Vagina (tissue), 2 donors: ENCODE results near the gene DNM2. TPM values are rescaled to one million over a fixed set of nuclear protein-coding genes. Genes with fewer than 3 reads are reported as not detected.

Experiments used
- DNase-seq, 2 donors: peaks; one replicate each; pipeline ENCODE4 v3.0.0-alpha.2; 2017; ENCODE audit errors: extremely low spot score in 2 of 2
- H3K27ac ChIP-seq: fragments of 200-600 bp; sonication (generic); one replicate; pipeline ENCODE4 v1.5.1; 2019
- H3K27me3 ChIP-seq: fragments of 200-600 bp; sonication (generic); one replicate; pipeline ENCODE4 v1.5.1; 2019
- H3K36me3 ChIP-seq, 2 donors: fragments of 200-600 bp; sonication (generic); one replicate each; pipeline ENCODE4 v1.5.1; 2017 to 2019
- H3K4me1 ChIP-seq: fragments of 200-600 bp; sonication (generic); one replicate; pipeline ENCODE4 v1.5.1; 2019
- H3K4me3 ChIP-seq, 2 donors: fragments of 200-600 bp; sonication (generic); 1 replicate in 1 of 2; 2 replicates in 1 of 2; pipeline ENCODE4 v1.5.1; 2016 to 2019
- H3K9me3 ChIP-seq: fragments of 200-600 bp; sonication (generic); one replicate; pipeline ENCODE4 v1.5.1; 2019
- CTCF ChIP-seq, 3 experiments: fragments of 450-650 bp in 2 of 3; fragments of 200-600 bp in 1 of 3; sonication (generic) in 1 of 3; IDR thresholded peaks; one replicate each; pipeline ENCODE4 v1.5.1; 2017 to 2019; ENCODE audit warnings: antibody characterized with exemption in 3 of 3, mild to moderate bottlenecking in 2 of 3, moderate library complexity in 2 of 3
- POLR2A ChIP-seq, 2 donors: fragments of 450-650 bp; IDR thresholded peaks; one replicate each; pipeline ENCODE4 v1.6.1; 2017; ENCODE audit warnings: antibody characterized with exemption in 2 of 2, mild to moderate bottlenecking in 2 of 2, moderate library complexity in 2 of 2
- POLR2AphosphoS5 ChIP-seq, 2 donors: sonication (generic); formaldehyde crosslinking; IDR thresholded peaks; one replicate each; pipeline ENCODE4 v1.9.0; 2017; ENCODE audit warnings: antibody characterized with exemption in 2 of 2, mild to moderate bottlenecking in 2 of 2, low read depth in 1 of 2; ENCODE audit not compliant: insufficient read depth in 1 of 2
- intact Hi-C: fragments of 100-400 bp; cut with DNase I; formaldehyde crosslinking; loops from one replicate; pipeline ENCODE4 v1.15.1; 2023
- total RNA-seq: library from RNA; depleted of rRNA; stranded (reverse); fragments of >200 nt; gene quantifications from one replicate; pipeline ENCODE4 v1.2.3, GENCODE V29; 2016

DNM2 gene
- total RNA-seq, 1 donor from 2014 or later, result 128 TPM

- Histone ChIP-seq H3K4me3 (no peak overlapping the region), H3K27me3 (no peaks in the 10 kb centered on the region), H3K36me3 (peaks cover 0 to 12% of the 10 kb centered on the region in 2 donors), H3K27ac (no peak overlapping the region), H3K9me3 (no peaks in the 10 kb centered on the region), H3K4me1 (peaks cover 59% of the 10 kb centered on the region)
- intact Hi-C loops, result no loop called here
- no peak for DNase-seq
- TF ChIP-seq POLR2AphosphoS5 (IDR thresholded peaks at IDR 0.05; ENCODE audit: insufficient read depth in 1 of 2, low read depth in 1 of 2) (no peak), CTCF (IDR thresholded peaks at IDR 0.05) (no peak), POLR2A (IDR thresholded peaks at IDR 0.05) (no peak)
Observed at GRCh38 chr19:10758978-10759377, 41.1 kb downstream of the DNM2 start.

DNA sequence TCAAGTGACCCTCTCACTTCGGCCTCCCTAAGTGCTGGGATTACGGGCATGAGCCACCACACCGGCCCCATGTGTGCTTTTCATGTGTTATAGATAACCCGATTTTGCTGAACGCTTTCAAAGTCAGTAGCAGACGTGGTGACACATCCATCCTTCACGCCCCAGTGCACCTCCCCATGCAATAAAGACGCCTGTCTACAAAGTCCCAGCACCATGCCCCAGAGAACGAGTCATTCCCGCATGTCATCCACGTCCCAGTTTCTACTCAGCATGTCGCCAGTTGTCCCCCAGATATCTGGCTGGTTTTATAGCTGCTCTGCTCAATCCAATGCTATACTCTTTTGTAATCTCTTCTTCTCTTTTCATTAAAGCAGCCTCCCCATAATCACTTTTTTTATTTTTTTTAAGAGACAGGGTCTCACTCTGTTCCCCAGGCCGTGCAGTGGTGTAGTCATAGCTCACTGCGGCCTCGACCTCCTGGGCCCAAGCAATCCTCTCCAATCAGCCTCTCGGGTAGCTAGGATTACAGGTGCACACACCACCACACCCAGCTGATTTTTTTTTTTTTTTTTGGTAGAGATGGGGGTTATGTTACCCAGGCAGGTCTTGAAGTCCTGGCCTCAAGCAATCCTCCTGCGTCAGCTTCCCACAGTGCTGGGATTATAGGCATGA lies 42.5 kb downstream of the DNM2 start:
- H3K36me3 ChIP-seq, result peaks cover 0 to 12% of the 10 kb centered on the region in 2 donors
- no peaks in the 10 kb centered on the region for H3K9me3 ChIP-seq
- TF ChIP-seq POLR2A (IDR thresholded peaks at IDR 0.05) (no peak), POLR2AphosphoS5 (IDR thresholded peaks at IDR 0.05; ENCODE audit: insufficient read depth in 1 of 2, low read depth in 1 of 2) (no peak), CTCF (IDR thresholded peaks at IDR 0.05) (no peak)
- intact Hi-C loops, result no loop called here
- peaks cover 61% of the 10 kb centered on the region for H3K4me1 ChIP-seq
- DNase-seq, result no peak
- no peak overlapping the region for H3K27ac ChIP-seq
- no peaks in the 10 kb centered on the region for H3K27me3 ChIP-seq
- H3K4me3 ChIP-seq, result no peak overlapping the region

DNA sequence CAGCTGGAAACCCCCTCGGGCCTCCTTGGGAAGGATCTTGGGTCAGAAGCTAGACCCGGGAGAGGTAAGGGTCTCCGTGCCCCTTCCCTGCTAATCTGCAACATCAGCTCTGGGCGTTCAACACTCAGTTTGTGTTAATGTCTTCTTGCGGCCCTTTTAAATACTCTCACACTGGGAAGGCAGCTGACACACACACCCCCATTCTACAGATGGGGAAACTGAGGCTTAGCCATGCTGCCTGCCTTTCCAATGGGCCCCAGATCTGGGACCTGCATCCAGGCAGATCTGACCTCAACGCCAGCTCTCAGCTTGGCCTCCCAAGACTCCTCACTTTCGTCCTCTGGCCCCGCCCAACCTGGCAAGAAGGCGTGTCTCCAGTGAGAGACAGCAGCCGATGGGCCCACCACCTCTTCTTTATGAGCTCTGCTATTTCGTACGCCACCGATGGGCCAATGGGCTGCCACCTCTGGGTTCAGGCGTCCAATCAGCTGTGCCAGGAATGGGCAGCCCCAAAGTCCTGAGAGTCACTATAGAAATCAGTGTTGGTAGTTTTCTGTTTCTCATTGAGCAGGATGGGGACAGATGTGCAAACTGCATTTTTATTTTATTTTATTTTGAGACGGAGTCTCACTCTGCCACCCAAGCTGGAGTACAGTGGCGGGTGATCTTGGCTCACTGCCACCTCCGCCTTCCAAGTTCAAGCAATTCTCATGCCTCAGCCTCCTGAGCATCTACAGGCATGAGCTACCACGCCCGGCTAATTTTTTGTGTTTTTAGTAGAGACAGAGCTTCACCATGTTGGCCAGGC lies 43.8 kb downstream of the DNM2 start:
- no peak for DNase-seq
- Histone ChIP-seq H3K36me3 (peaks cover 0 to 12% of the 10 kb centered on the region in 2 donors), H3K4me1 (peaks cover 62% of the 10 kb centered on the region), H3K9me3 (no peaks in the 10 kb centered on the region), H3K4me3 (no peak overlapping the region), H3K27ac (peak overlapping the region; percentile 25), H3K27me3 (no peaks in the 10 kb centered on the region)
- TF ChIP-seq POLR2AphosphoS5 (IDR thresholded peaks at IDR 0.05; ENCODE audit: insufficient read depth in 1 of 2, low read depth in 1 of 2), result no peak
- TF ChIP-seq POLR2A (IDR thresholded peaks at IDR 0.05), result no peak
- TF ChIP-seq CTCF (IDR thresholded peaks at IDR 0.05), result no peak
- intact Hi-C loops, result no loop called here

GRCh38 chr19:10762656-10763055 lies 44.8 kb downstream of the DNM2 start:
- Histone ChIP-seq H3K9me3 (no peaks in the 10 kb centered on the region), H3K4me1 (peaks cover 72% of the 10 kb centered on the region)
- TF ChIP-seq CTCF (IDR thresholded peaks at IDR 0.05) (no peak), POLR2A (IDR thresholded peaks at IDR 0.05) (no peak), POLR2AphosphoS5 (IDR thresholded peaks at IDR 0.05; ENCODE audit: insufficient read depth in 1 of 2, low read depth in 1 of 2) (no peak)

DNA sequence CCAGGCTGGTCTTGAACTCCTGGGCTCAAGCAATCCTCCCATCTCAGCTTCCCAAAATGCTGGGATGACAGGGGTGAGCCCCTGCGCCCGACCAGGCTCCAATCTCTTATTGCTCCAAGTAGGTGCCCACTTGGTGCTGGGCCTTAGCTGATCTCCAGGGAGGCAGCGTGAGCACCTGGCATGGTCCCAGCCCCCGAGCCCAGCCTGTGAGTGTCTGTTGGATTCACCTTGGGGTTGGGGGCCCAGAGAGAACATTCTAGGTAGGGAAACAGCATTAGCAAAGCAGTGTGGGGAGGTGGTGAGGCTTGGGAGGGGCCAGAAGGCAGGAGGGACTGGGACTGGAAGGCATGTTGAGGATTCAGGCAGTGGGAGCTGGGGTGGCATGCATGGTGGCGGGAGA lies 45.5 kb downstream of the DNM2 start:
- Histone ChIP-seq H3K4me1 (peaks cover 72% of the 10 kb centered on the region), H3K9me3 (no peaks in the 10 kb centered on the region), H3K27me3 (no peaks in the 10 kb centered on the region), H3K27ac (no peak overlapping the region), H3K4me3 (no peak overlapping the region), H3K36me3 (peaks cover 0 to 12% of the 10 kb centered on the region in 2 donors)
- intact Hi-C loops, result no loop called here
- DNase-seq, result no peak
- TF ChIP-seq CTCF (IDR thresholded peaks at IDR 0.05) (no peak), POLR2AphosphoS5 (IDR thresholded peaks at IDR 0.05; ENCODE audit: insufficient read depth in 1 of 2, low read depth in 1 of 2) (no peak), POLR2A (IDR thresholded peaks at IDR 0.05) (no peak)

More at GRCh38 chr19:10762656-10763055, 44.8 kb downstream of the DNM2 start:
- Histone ChIP-seq H3K36me3 (peaks cover 0 to 12% of the 10 kb centered on the region in 2 donors), H3K27me3 (no peaks in the 10 kb centered on the region), H3K4me3 (no peak overlapping the region), H3K27ac (peak overlapping the region; percentile 25)
- DNase-seq, result no peak
- intact Hi-C loops, result no loop called here
